Measurements from ENCODE around the gene CD9. TPM values are rescaled to one million over a fixed set of nuclear protein-coding genes. Genes with fewer than 3 reads are reported as not detected.
"Not testable (repeated sequence)": the region's sequence is repeated elsewhere in the genome, so short reads cannot be mapped to it uniquely, and the experiment has no call there.

The CD9 gene
- total RNA-seq, 3 donors from 2014 or later (not counting 1 experiment from before 2014, with no cell fraction given), result 2.1 to 55.9 (median 8.0) TPM

GRCh38 chr12:6208130-6208529, 7.9 kb downstream of the CD9 start:
- no peak overlapping the region for H3K27ac ChIP-seq (ENCODE audit: low read length)
- Mint-ChIP-seq H3K9me3 (no peaks in the 10 kb centered on the region), H3K27ac (no peak overlapping the region), H3K36me3 (no peaks in the 10 kb centered on the region), H3K4me3 (no peak overlapping the region), H3K4me1 (peaks cover 8 to 17% of the 10 kb centered on the region in 2 donors), H3K27me3 (ENCODE audit: low read depth in 2 of 2) (peaks cover 0 to 8% of the 10 kb centered on the region in 2 donors)
- H3K27me3 ChIP-seq (ENCODE audit: control insufficient read depth, insufficient read depth, low read length), result no peaks in the 10 kb centered on the region
- no peak for DNase-seq
- H3K4me3 ChIP-seq (ENCODE audit: low read length), result no peak overlapping the region
- intact Hi-C loops (cut with micrococcal nuclease), result no loop called here
- peaks cover 8% of the 10 kb centered on the region for H3K4me1 ChIP-seq (ENCODE audit: control insufficient read depth, insufficient read depth, low read length)
- H3K36me3 ChIP-seq (ENCODE audit: control insufficient read depth, insufficient read depth, low read length), result no peaks in the 10 kb centered on the region
- no peak for ATAC-seq
- 94% methylated on average over 5 of the region's 6 CpGs for WGBS (ENCODE audit: insufficient coverage)
- H3K9me3 ChIP-seq (ENCODE audit: control insufficient read depth, insufficient read depth, low read length), result no peaks in the 10 kb centered on the region
- TF ChIP-seq, protein P1, sequence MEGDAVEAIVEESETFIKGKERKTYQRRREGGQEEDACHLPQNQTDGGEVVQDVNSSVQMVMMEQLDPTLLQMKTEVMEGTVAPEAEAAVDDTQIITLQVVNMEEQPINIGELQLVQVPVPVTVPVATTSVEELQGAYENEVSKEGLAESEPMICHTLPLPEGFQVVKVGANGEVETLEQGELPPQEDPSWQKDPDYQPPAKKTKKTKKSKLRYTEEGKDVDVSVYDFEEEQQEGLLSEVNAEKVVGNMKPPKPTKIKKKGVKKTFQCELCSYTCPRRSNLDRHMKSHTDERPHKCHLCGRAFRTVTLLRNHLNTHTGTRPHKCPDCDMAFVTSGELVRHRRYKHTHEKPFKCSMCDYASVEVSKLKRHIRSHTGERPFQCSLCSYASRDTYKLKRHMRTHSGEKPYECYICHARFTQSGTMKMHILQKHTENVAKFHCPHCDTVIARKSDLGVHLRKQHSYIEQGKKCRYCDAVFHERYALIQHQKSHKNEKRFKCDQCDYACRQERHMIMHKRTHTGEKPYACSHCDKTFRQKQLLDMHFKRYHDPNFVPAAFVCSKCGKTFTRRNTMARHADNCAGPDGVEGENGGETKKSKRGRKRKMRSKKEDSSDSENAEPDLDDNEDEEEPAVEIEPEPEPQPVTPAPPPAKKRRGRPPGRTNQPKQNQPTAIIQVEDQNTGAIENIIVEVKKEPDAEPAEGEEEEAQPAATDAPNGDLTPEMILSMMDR (IDR thresholded peaks at IDR 0.05), result no peak

DNA sequence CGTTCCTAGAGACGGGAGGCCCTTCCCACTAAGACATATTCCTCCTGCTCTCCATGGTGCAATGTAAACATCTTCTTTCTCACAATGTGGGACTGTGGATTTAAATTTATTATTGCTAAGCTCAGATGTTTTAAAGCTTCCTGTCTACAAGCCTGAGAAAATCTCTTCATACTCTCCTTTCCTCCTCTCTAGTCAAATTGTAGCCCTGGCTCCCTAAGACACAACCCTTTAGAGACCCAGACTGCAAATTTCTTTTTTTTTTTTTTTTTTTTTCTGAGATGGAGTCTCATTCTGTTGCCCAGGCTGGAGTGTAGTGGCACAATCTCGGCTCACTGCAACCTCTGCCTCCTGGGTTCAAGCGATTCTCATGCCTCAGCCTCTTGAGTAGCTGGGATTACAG, 9.2 kb downstream of the CD9 start:
- H3K4me3 ChIP-seq (ENCODE audit: low read length); intact Hi-C loops (cut with micrococcal nuclease); DNase-seq; H3K36me3 ChIP-seq (ENCODE audit: control insufficient read depth, insufficient read depth, low read length); H3K27ac ChIP-seq (ENCODE audit: low read length); ATAC-seq; H3K4me3 Mint-ChIP-seq; H3K36me3 Mint-ChIP-seq; H3K9me3 ChIP-seq (ENCODE audit: control insufficient read depth, insufficient read depth, low read length); H3K27ac Mint-ChIP-seq; H3K27me3 Mint-ChIP-seq (ENCODE audit: low read depth in 2 of 2); H3K4me1 ChIP-seq (ENCODE audit: control insufficient read depth, insufficient read depth, low read length); H3K9me3 Mint-ChIP-seq; H3K27me3 ChIP-seq (ENCODE audit: control insufficient read depth, insufficient read depth, low read length): not testable (repeated sequence)
- peaks cover 8 to 16% of the 10 kb centered on the region in 2 donors for H3K4me1 Mint-ChIP-seq
- 81% methylated on average over 3 of the region's 4 CpGs for WGBS (ENCODE audit: insufficient coverage)

GRCh38 chr12:6211421-6211869, 11.2 kb downstream of the CD9 start:
- H3K9me3 Mint-ChIP-seq, result no peaks in the 10 kb centered on the region
- intact Hi-C loops (cut with micrococcal nuclease), result loop anchor here (5.0 kb wide), 1 partner anchor 56 kb away; no protein-coding TSS in a partner anchor
- no peak overlapping the region for H3K4me3 ChIP-seq (ENCODE audit: low read length)
- H3K4me1 Mint-ChIP-seq, result no peaks in the 10 kb centered on the region
- 98% methylated on average over 11 of the region's 14 CpGs for WGBS (ENCODE audit: insufficient coverage)
- TF ChIP-seq, protein P1 (IDR thresholded peaks at IDR 0.05), result no peak
- no peaks in the 10 kb centered on the region for H3K9me3 ChIP-seq (ENCODE audit: control insufficient read depth, insufficient read depth, low read length)
- H3K36me3 ChIP-seq (ENCODE audit: control insufficient read depth, insufficient read depth, low read length), result no peaks in the 10 kb centered on the region
- H3K27me3 Mint-ChIP-seq (ENCODE audit: low read depth in 2 of 2), result peaks cover 0 to 3% of the 10 kb centered on the region in 2 donors
- H3K27ac ChIP-seq (ENCODE audit: low read length), result no peak overlapping the region
- no peaks in the 10 kb centered on the region for H3K4me1 ChIP-seq (ENCODE audit: control insufficient read depth, insufficient read depth, low read length)
- no peaks in the 10 kb centered on the region for H3K27me3 ChIP-seq (ENCODE audit: control insufficient read depth, insufficient read depth, low read length)
- DNase-seq (no peak), ATAC-seq (no peak)
- H3K4me3 Mint-ChIP-seq, result no peak overlapping the region
- no peak overlapping the region for H3K27ac Mint-ChIP-seq
- no peaks in the 10 kb centered on the region for H3K36me3 Mint-ChIP-seq

GRCh38 chr12:6212086-6212485, 11.9 kb downstream of the CD9 start:
- H3K27ac Mint-ChIP-seq, result no peak overlapping the region
- intact Hi-C loops (cut with micrococcal nuclease), result loop anchor here (5.0 kb wide), 1 partner anchor 55 kb away; no protein-coding TSS in a partner anchor
- DNase-seq, result no peak
- Histone ChIP-seq H3K27ac (ENCODE audit: low read length) (no peak overlapping the region), H3K27me3 (ENCODE audit: control insufficient read depth, insufficient read depth, low read length) (no peaks in the 10 kb centered on the region), H3K9me3 (ENCODE audit: control insufficient read depth, insufficient read depth, low read length) (no peaks in the 10 kb centered on the region), H3K4me1 (ENCODE audit: control insufficient read depth, insufficient read depth, low read length) (no peaks in the 10 kb centered on the region), H3K36me3 (ENCODE audit: control insufficient read depth, insufficient read depth, low read length) (no peaks in the 10 kb centered on the region), H3K4me3 (ENCODE audit: low read length) (no peak overlapping the region)
- no peak for ATAC-seq
- H3K27me3 Mint-ChIP-seq (ENCODE audit: low read depth in 2 of 2), result peaks cover 0 to 3% of the 10 kb centered on the region in 2 donors
- no peaks in the 10 kb centered on the region for H3K4me1 Mint-ChIP-seq
- no peaks in the 10 kb centered on the region for H3K36me3 Mint-ChIP-seq
- H3K4me3 Mint-ChIP-seq, result no peak overlapping the region
- no peaks in the 10 kb centered on the region for H3K9me3 Mint-ChIP-seq
- TF ChIP-seq, protein P1 (IDR thresholded peaks at IDR 0.05), result no peak
- 81% methylated on average over 7 of the region's 7 CpGs for WGBS (ENCODE audit: insufficient coverage)
